GM23338 (cell line): Measurements from ENCODE around the gene NARS2.

Source experiments
- CREB1 ChIP-seq: fragments of 250-450 bp; sonication (Bioruptor Pico); IDR thresholded peaks from 2 replicates; pipeline ENCODE4 v1.5.0; 2020; ENCODE audit warnings: low read depth, mild to moderate bottlenecking, moderate library complexity
- CTCF ChIP-seq, 2 experiments: fragments of 200-600 bp in 1 of 2; sonication (generic) in 1 of 2; conservative IDR thresholded peaks; 2 replicates each; pipeline versions ENCODE4 v1.5.1 to v1.6.1; 2016 to 2017; ENCODE audit warnings: antibody characterized with exemption in 2 of 2, low read depth in 2 of 2, mild to moderate bottlenecking in 2 of 2, moderate library complexity in 1 of 2
- ETS1 ChIP-seq: IDR thresholded peaks from 2 replicates; pipeline ENCODE4 v1.6.1; 2016; ENCODE audit warnings: antibody characterized with exemption
- EZH2 ChIP-seq: fragments of 200-600 bp; sonication (generic); IDR thresholded peaks from one replicate; pipeline ENCODE4 v1.8.0; 2017; ENCODE audit warnings: antibody characterized with exemption, mild to moderate bottlenecking, low read depth; ENCODE audit not compliant: unreplicated experiment
- EZH2phosphoT487 ChIP-seq: fragments of 200-600 bp; sonication (generic); IDR thresholded peaks from one replicate; pipeline ENCODE4 v1.8.1; 2018; ENCODE audit warnings: antibody characterized with exemption; ENCODE audit not compliant: unreplicated experiment
- JUNB ChIP-seq: IDR thresholded peaks from one replicate; pipeline ENCODE4 v1.6.1; 2016; ENCODE audit warnings: antibody characterized with exemption; ENCODE audit not compliant: unreplicated experiment
- NANOG ChIP-seq: IDR thresholded peaks from 2 replicates; pipeline ENCODE4 v1.6.1; 2016; ENCODE audit warnings: antibody characterized with exemption, borderline replicate concordance
- POLR2AphosphoS5 ChIP-seq: IDR thresholded peaks from 2 replicates; pipeline ENCODE4 v1.6.1; 2016; ENCODE audit warnings: antibody characterized with exemption, low read depth
- STAT1 ChIP-seq: IDR thresholded peaks from one replicate; pipeline ENCODE4 v1.6.1; 2016; ENCODE audit warnings: antibody characterized with exemption; ENCODE audit not compliant: unreplicated experiment
- ZNF114 ChIP-seq: fragments of 250-450 bp; sonication (Bioruptor Pico); IDR thresholded peaks from 2 replicates; pipeline ENCODE4 v1.5.0; 2020; ENCODE audit warnings: mild to moderate bottlenecking, moderate library complexity
- ZNF331 ChIP-seq: fragments of 250-450 bp; sonication (Bioruptor Pico); IDR thresholded peaks from 2 replicates; pipeline ENCODE4 v1.5.0; 2020; ENCODE audit warnings: low read depth, mild to moderate bottlenecking, moderate library complexity
- ZNF462 ChIP-seq: fragments of 250-450 bp; sonication (Bioruptor Pico); IDR thresholded peaks from 2 replicates; pipeline ENCODE4 v1.5.0; 2020; ENCODE audit warnings: mild to moderate bottlenecking, moderate library complexity
- TF ChIP-seq, protein P1 (sequence below): IDR thresholded peaks from one replicate; pipeline ENCODE4 v1.6.1; 2018; ENCODE audit warnings: antibody characterized with exemption; ENCODE audit not compliant: unreplicated experiment

- TF ChIP-seq CTCF (conservative IDR thresholded peaks at IDR 0.05; ENCODE audit: low read depth in 2 of 2) (no peak), EZH2phosphoT487 (no peak), POLR2AphosphoS5 (no peak), ZNF114 (CRISPR knock-in tag) (no peak), EZH2 (no peak), JUNB (no peak), CREB1 (CRISPR knock-in tag) (no peak), NANOG (no peak), ZNF462 (CRISPR knock-in tag) (no peak), STAT1 (no peak), ETS1 (no peak), ZNF331 (CRISPR knock-in tag) (no peak)
- TF ChIP-seq, protein P1, sequence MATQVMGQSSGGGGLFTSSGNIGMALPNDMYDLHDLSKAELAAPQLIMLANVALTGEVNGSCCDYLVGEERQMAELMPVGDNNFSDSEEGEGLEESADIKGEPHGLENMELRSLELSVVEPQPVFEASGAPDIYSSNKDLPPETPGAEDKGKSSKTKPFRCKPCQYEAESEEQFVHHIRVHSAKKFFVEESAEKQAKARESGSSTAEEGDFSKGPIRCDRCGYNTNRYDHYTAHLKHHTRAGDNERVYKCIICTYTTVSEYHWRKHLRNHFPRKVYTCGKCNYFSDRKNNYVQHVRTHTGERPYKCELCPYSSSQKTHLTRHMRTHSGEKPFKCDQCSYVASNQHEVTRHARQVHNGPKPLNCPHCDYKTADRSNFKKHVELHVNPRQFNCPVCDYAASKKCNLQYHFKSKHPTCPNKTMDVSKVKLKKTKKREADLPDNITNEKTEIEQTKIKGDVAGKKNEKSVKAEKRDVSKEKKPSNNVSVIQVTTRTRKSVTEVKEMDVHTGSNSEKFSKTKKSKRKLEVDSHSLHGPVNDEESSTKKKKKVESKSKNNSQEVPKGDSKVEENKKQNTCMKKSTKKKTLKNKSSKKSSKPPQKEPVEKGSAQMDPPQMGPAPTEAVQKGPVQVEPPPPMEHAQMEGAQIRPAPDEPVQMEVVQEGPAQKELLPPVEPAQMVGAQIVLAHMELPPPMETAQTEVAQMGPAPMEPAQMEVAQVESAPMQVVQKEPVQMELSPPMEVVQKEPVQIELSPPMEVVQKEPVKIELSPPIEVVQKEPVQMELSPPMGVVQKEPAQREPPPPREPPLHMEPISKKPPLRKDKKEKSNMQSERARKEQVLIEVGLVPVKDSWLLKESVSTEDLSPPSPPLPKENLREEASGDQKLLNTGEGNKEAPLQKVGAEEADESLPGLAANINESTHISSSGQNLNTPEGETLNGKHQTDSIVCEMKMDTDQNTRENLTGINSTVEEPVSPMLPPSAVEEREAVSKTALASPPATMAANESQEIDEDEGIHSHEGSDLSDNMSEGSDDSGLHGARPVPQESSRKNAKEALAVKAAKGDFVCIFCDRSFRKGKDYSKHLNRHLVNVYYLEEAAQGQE = no peak
Measured at GRCh38 chr11:78497293-78497692, 77.4 kb downstream of the NARS2 start.
